Activated CD8-positive, alpha-beta memory T cell treated with anti-CD3 and anti-CD28 coated beads, Interleukin-2, amount 50 U/mL, for 24 hours (primary cell): Measurements from ENCODE around the gene UBAP1L.
"Not testable (repeated sequence)": the region's sequence is repeated elsewhere in the genome, so short reads cannot be mapped to it uniquely, and the experiment has no call there.

Experiments used
- DNase-seq: peaks from one replicate; pipeline ENCODE4 v3.0.0-alpha.2; 2020; ENCODE audit errors: extremely low read depth

UBAP1L gene

DNA sequence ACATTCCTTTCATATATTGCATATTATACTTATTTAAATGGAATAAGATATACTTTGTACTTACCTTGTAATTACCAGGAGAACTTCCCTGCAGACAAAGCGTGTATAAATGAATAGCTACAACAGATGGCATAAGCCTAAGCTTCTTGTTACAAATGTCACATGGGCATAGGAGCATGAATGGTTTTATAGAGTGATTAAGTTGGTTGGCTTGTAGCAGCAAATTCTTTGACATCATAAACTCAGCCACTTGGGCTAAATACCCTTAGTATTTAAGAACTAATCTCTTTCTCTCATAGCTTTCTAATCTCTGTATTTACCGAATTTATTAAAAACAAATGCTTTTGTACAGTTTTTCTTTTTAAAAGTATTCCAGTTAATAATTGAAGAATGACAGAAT is at the start of gene UBAP1L:
TSS of gene UBAP1L (minus strand) at position 115 of the 400 bp plus-strand sequence. CDS start 8,985 bp downstream, outside the sequence.
- no peak for DNase-seq

DNA sequence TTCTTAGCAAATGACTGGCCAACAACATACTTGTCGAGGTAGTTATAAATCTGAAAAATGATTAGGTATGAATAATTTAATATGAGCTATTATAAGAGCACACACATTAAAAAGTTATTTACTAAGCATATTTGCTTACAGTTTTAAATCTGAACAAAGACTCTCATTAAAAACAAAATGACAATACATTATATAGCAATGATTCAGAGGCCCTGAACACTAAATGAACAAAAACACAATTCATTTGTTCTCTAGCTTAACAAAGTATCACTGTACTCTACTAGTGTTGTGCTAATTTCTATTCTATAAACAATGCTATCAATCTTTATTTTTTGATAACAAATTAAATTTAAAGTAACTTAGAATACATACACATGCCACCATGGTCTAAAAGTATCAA is 49.1 kb upstream of the UBAP1L start:
- DNase-seq = no peak

DNA sequence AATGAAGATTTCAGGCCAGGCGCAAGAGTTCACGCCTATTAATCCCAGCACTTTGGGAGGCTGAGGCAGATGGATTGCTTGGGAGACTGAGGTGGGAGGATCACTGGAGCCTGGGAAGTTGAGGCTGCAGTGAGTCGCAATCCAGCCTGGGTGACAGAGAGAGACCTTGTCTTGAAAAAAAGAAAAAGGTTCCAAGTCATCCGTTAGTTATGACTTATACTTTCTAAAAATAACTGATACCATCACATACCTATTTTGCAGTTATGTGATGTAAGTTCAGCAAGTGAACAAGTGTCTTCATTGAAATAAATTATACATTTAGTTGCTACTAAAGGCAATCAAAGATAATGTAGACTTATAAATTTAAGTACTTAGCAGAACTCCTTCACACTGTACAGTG is 48.0 kb upstream of the UBAP1L start:
- no peak for DNase-seq

DNA sequence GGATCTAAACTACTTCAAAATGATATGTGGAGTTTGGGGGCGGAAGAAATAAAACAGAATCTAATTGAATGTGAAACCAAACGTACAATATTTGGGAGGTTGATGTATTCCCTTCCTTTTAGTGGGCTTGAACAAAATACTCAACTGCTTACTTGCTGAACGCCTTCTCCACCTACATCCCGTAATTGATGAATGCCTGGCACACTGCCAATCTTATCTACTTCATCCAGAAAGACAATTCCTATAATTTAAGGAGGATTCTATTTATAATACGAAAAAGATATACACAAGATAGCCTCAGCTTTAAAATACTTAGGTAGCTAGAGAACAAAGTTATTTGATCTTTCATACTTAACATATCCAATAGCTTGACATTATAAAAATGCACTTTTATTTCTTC is 41.7 kb upstream of the UBAP1L start:
- no peak for DNase-seq

DNA sequence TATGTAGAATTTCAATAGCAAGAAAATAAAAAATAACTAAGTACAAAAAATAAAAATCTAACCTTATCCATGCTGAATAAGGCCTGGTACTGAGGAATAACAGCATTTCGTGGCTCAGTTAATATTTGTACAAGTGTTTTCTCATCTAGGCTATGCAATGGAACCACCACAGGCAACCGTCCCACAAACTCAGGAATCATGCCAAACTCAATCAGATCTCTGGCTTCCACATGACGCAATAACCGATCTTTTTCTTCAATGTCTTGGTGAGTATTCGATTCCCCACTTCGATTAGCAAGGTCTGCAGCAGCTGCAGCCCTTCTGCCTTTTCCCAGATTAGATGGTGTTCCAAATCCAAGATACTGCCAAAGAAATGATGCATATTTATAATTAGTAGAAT is 39.7 kb upstream of the UBAP1L start:
- DNase-seq = no peak

DNA sequence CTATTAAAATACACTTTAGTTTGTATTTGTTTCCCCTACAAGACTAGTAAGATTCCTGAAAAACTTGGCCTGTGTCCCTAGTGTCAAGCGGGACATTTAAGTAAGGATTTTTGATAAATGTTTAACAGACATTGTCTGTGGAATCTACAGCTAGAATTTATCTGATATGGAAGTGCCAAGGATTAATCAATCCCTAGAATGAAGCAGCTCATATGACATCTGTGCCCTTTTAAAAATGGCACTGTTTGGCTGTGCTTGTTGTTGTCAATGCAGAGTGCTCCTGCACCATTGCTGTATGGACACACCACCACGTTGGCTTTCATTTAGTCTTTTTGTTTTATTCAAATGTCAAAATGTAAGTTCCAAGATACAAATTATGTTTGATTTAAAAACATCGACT is 32.9 kb upstream of the UBAP1L start:
- no peak for DNase-seq

DNA sequence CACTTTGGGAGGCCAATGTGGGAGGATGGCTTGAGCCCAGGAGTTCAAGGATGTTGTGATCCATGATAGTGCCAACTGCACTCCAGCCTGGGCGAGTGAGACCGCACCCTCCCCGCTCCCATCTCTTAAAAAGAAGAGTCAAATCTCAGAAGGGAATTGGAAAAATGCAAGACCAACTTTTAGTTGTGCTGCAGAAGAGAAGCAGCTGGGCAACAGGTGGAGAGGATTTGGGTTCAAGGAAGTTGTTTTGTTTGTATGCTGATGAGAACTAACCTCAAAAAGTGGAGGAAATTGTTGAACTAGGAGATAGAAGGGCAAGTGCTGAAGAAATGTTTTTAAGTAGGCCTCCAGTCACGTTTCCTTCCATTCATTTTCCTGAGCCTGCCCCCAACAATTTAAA is 31.4 kb upstream of the UBAP1L start:
- no peak for DNase-seq

DNA sequence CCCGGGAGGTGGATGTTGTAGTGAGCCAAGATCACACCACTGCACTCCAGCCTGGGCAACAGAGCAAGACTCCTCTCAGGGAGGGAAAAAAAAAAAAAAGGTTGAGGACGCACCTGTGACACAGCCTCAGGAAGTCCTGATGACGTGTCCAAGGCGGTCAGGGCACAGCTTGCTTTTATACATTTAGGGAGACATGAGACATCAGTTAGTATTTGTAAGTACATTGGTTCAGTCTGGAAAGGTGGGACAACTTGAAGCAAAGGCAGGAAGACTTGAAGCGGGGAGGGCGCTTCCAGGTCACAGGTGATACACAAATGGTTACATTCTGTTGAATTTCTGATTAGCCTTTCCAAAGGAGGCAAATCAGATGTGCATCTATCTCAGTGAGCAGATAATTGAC is 23.6 kb upstream of the UBAP1L start:
- not testable (repeated sequence) for DNase-seq

DNA sequence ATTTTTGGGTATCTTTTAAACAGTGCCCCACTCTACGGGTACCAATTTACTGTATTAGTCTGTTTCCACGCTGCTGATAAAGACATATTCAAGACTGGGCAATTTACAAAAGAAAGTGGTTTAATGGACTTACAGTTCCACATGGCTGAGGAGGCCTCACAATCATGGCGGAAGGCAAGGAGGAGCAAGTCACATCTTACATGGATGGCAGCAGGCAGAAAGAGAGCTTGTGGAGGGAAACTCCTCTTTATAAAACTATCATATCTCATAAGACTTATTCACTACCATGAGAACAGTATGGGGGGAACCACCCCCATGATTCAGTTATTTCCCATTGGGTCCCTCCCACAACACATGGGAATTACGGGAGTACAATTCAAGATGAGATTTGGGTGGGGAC is 22.9 kb upstream of the UBAP1L start:
- DNase-seq = not testable (repeated sequence)

DNA sequence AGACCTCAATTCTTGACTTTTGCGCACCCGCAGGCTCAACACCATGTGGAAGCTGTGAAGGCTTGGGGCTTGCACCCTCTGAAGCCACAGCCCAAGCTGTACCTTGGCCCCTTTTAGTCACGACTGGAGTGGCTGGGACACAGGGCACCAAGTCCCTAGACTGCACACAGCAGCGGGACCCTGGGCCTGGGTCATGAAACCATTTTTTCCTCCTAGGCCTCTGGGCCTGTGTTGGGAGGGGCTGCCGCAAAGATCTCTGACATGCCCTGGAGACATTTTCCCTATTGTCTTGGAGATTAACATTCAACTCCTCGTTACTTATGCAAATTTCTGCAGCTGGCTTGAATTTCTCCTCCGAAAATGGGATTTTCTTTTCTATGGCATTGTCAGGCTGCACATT is 22.1 kb upstream of the UBAP1L start:
- DNase-seq = not testable (repeated sequence)

DNA sequence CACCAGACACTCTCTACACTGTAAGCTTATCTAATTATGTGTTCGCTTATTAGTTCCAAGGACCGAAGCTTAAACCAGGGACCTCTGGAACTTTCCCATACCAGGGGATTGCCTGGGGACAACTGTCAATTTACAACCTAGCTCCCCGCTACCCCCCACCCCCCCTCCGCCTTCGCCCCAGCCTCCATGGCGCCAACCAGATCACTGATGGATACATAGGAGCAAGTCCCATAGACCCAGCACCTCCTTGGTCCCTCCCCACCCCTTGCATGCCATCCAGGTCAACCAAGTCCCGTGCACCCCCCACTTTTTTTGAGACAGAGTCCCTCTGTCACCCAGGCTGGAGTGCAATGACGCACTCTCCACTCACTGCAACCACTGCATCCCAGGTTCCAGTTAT is 19.5 kb upstream of the UBAP1L start:
- DNase-seq = no peak

DNA sequence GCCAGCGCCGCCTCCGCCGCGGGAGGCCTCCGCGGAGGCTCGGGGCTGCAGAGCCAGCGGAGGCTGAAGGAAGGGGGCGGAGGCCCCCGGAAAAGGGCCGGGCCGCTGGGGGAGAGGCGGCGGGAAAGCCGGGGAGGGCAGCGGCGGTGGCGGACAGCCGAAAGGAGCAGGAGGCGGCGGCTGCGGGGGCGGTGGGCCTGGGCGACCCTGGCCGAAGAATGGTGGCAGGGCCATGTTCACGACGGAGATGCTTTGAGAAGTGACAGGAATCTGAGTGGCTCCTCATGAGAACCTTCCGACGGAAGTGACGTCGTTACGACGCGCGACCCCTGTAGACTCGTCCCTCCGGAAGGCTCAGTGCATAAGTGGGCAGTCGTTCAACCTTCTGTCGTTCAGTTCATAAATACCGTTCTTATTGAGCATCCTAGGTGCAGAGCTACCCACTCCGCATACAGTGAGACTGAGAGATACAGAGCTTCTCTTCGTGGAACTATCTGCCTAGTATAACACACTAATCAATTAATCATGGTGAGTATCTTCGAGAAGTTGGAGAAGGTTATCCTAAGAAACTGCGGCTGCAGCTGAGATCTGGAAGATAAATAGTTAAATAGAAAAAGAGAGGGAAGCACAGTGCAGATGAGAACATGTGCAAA is 18.7 kb upstream of the UBAP1L start, which contains the start of gene PDCD7:
TSS of gene PDCD7 (minus strand) at position 261 of the 653 bp plus-strand sequence. CDS start at position 234, 27 bp downstream.
- DNase-seq = peak; percentile 47

DNA sequence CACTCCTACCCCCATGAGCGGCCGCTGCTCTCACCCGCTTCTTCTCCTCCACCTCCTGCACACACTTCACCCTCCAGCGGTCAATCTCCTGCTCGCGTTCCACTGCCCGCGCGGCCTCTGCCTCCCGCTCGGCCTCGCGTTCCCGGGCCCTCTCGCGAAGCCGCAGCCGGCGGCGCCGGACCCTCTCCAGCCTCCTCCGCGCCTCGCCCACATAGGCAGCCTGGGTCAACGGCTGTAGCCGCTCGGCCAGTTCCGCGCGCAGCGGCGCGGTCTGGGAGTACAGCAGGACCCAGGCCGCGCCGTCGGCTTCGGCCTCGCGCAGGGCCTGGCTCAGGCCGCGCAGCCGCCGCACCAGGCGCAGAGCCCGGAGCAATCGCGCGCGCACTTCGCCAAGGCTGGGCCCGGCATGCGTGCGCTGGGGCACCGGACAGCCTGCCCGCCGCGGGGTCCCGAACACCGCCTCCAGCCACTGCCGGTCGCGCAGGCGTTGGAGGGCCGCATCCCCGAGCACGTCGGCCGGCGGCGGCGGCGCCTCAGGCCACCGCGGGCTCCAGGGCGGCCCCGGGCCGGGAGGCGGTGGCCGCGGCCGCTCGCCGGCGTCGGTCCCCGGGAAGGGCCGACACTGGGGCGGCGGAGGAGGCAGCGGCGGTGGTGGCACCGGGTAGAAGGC is 18.0 kb upstream of the UBAP1L start:
- DNase-seq = no peak

DNA sequence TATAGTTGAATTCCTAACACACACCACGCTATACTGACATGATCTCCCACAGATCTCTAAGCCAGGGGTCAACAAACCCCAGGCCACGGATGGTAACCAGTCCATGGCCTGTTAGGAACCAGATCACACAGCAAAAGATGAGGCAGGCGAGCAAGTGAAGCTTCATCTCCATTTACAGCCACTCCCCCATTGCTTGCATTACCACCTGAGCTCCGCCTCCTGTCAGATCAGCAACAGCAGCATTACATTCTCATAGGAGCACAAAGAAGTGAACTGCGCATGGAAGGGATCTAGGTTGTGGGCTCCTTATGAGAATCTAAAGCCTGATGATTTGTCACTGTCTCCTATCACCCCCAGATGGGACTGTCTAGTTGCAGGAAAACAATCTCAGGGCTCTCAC is 15.9 kb upstream of the UBAP1L start:
- DNase-seq = no peak

DNA sequence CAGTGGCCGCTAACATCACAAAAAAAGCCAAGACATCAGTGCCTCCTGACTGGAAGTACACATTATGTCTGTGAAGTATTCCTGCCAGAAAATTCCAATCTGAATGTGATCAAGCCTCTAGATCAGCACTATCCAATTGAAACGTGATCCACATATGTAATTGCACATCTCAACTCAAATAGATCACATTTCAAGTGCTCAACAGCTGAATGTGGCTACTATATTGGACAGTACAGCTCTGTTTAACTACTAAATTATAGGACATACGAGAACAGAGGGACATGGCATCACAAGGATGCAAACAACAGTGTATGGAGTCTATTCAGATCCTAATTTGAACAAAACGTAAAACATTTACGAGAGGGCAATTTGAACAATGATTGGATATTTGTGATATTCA is 542 bp upstream of the UBAP1L start:
- no peak for DNase-seq

DNA sequence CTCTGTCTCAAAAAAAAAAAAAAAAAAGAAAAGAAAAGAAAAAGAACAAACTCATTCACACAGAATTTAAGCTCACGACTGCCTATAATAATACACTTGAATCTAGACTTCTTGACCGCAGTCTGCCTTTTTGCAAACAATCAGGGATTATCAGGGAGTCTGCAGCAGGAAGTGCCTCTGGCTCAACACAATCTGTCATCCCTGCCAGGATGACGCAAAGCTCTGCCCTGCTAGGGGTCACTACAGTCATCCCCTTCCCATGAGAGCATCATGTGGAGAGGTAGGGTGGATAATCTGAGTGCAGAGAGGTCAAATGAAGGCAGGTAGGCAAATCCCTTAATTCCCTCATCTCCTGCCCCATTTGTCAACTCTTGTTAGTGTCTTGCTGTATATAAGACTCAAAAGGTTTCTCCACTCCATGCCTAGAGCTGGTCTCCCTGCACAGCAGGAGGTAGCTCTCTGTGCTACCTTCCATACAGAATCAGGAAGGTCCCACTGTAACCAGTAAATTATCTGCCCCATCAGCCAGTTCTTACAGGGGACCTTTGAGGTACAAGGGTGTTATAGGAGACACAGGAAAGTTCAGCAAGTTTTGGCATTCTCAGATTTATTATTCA is 4.2 kb downstream of the UBAP1L start:
- DNase-seq = no peak

DNA sequence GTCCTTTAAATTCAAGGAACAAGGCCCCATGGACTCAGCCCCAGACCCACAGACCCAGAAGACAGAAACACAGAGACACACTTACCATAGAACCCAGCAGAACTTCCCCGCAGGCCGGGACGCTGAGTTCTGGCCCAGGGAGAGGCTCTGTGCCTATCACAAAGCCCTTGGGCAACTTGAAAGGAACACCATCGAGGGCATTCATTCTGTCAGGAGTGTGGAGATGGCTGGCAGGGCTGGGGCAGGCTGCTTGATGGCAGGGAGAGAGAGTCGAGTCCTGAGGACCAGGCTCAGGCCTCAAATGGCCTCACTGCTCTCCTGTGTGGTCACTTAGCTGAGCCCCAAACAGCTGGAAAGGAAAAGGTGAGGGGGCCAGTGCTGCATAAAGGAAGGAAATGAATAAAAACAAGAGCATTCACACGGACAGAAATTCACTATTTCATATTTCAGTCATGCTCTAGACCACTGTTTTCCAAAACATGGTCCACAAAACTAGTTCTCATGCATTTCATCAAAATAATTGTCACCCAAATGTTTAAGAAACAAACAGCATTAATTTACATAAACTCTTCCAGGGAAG is 8.9 kb downstream of the UBAP1L start:
- DNase-seq = no peak

DNA sequence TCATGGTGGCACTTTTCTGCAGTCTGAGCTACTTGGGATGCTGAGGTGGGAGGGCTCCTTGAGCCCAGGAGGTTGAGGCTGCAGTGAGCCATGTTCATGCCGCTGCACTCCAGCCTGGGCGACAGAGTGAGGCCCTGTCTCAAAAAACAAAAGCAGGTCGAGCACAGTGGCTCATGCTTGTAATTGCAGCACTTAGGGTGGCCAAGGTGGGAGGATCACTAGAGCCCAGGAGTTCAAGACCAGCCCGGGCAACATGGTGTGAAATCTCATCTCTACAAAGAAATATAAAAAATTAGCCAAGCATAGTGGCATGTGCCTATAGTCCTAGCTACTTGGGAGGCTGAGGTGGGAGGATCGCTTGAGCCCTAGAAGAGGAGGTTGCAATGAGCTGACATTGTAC is 10.0 kb downstream of the UBAP1L start:
- DNase-seq = no peak

DNA sequence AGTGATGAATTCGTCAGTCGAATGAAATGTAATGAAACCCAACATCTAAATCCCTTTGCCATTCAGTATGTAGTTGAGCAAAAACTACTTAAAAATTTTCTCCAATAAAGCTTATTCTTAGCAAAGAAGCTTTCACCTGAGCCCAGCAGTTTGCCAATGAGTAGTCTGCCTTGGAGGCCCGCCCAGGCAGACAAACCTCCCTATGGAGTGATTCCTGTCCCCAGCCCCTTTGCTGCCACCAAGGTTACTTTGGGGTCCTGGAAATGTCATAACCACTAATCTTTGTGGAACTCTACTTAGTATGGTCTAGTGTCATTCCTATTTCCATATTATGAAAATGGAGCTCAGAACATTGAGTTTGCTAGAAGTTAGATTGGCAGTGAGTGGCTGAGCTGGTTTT is 12.1 kb downstream of the UBAP1L start:
- no peak for DNase-seq

DNA sequence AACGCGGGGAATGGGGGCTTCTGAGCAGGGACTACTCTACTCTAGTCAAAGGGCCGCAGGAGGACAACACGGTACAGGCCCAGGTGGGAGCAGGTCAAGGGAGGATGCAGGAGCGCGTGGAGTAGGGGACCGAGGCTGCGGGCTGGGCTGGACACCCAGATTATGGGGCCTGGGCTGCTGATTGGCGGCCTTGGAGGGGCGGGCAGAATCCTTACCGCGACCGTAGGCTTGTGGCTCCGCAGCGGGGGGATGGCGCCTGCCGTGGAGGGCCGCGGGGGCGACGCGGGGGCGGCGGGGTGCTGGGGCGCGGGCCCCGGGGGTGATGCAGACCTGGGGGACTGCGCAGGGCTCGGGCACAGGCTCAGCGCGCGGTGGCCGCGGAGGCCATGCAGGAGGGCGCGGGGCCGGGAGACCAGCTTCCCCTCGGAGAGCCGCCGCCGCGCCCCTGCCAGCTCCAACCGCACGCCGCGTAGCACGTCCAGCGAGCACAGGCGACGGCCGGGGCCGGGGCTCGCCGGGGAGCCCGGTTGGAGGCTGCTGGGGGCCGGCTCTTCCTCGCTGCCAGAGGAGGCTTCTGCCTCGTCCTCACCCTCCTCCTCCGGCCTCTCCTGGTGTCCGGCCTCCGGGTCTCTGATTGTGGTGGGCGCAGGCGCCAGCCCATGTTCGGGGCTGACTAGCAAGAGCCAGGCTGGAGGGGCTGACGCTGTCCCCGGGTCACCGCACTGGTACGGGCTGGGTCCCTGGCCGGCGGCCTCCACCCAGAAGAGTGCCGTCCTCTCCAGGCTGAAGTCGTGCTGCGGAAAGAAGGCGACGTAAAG is 12.9 kb downstream of the UBAP1L start:
- no peak for DNase-seq

DNA sequence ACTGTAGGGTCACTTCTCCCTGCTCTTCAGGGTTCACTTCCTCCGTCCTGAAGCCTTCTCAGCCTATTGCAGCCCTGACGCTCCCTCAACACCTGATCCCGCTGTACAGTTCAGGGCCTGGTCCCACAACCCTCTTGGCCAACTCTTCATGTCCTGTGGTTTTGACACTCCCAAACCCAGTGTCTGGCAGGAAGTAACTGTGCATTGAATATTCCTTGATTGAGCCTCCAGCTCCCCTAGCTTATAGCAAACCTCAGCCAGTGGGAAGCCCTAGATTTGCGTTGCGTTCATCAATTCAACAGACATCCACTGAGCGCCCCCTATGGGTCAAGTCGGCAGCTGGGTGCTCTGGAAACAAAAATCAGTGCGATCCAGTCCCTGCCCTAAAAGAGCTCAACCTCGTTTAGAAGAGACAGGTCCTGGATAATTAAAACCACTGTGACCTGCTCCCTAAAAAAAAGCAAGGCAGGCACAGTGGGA is 13.5 kb downstream of the UBAP1L start:
- no peak for DNase-seq

DNA sequence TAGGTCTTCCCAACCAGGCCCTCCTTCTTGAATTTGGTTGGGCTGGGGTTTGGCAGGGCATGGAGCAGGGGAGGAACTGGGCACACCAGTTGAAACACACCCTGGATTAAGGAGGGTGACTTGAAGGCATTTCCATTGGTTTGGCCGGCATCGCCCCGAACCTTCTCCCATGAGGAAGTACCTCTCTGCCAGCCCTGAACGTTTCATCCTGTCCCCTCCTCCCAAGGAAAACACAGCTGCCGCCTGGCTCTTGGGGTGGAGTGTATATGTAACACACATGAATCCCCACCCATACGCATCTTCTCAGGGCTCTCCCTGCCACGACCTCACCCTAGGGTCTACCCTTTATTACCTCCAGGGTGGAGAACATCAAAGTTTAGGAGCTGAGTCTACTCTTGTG is 14.6 kb downstream of the UBAP1L start:
- DNase-seq = no peak
